HG02623 (cell line): ENCODE data around the gene SH3PXD2A.
A peak's percentile ranks its signal among the peaks of the same experiment; 100 is the strongest.
"Not testable (repeated sequence)": the region's sequence is repeated elsewhere in the genome, so short reads cannot be mapped to it uniquely, and the experiment has no call there.

ENCODE experiments used
- ATAC-seq: cut with Tn5 transposase; IDR thresholded peaks from one replicate; pipeline ENCODE4 v1.9.1; 2021; ENCODE audit warnings: moderate library complexity; ENCODE audit not compliant: unreplicated experiment

The SH3PXD2A gene

GRCh38 chr10:103672345-103672744, 183.0 kb downstream of the SH3PXD2A start:
- no peak for ATAC-seq

DNA sequence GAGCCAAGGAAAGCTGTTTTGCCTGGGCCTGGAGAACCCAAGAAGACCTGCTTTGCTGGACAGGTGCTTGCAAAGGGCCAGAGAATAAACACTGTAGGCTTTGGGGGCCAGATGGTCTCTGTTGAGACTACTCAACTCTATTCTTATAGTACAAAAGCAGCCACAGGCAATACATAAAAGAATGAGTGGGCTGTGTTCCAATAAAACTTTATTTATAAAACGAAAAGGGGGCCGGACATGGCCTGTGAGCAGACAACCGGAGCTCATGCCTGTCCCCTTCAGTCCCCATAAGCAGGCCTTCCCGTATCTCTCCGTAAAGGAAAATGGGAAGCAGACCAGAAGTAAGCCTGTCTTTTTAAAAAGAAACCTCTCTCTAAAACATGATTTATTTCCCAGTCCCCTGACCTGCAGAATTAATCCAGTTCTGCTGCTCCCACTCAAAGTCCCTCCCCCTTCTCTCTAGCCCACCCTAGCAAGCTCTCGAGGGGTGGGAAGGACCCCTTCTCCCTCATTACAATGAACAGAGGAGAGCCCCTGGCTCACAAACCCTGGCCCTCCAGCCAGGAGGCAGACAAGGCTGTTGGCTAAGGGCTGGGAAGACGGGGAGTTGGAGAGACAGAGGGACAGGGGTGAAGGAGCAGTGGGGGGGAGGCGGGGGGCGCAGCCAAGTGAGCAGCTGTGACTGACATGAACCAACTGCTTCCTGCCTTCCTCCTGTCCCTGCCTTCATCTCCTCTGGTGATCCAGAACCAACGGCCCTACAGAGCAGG, 184.1 kb downstream of the SH3PXD2A start:
- ATAC-seq, result no peak

DNA sequence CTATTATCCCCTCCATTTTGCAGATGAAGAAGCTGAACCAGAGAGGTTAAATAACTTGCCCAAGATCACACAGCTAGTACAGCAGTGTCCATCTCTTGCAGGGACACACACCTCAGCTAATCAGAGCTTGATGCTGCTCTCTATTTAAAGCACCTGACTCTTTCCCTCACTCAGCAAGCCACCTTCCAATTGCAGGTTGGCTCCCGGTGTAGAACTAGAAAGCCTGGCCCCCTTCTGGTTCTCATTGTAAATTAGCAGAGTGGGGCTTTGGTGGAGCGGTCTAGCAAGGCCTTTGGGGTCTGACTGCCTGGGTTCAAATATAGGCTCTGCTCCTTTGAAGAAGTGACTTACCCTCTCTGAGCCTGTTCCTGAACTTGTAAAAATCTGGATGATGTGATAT, 185.4 kb downstream of the SH3PXD2A start:
- no peak for ATAC-seq

- ATAC-seq, result no peak
These were observed 186.0 kb downstream of the SH3PXD2A start for GRCh38 chr10:103669243-103669929.

- no peak for ATAC-seq
These were observed 186.8 kb downstream of the SH3PXD2A start for GRCh38 chr10:103668351-103669242.

DNA sequence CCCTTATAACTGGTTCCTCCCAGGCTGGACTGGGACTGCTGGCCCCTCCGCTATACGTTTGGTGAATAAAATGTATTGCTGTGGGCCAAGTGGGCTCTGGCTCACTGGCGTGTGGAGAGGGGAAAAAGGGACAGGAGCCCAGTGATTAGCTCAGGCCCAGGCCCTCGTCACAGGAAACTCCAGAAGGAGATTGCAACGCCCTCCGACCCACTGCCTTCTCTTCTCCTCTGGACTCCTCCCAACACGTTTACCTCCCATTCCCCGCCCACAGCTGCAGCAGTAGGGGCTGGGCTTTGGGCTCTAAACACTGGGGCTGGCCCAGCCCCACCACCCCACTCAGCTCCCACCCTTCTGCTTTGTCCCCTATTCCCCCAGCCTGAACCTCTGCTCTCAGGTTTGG, 188.0 kb downstream of the SH3PXD2A start:
- ATAC-seq, result no peak

GRCh38 chr10:103666762-103667150, 188.6 kb downstream of the SH3PXD2A start:
- ATAC-seq, result no peak

DNA sequence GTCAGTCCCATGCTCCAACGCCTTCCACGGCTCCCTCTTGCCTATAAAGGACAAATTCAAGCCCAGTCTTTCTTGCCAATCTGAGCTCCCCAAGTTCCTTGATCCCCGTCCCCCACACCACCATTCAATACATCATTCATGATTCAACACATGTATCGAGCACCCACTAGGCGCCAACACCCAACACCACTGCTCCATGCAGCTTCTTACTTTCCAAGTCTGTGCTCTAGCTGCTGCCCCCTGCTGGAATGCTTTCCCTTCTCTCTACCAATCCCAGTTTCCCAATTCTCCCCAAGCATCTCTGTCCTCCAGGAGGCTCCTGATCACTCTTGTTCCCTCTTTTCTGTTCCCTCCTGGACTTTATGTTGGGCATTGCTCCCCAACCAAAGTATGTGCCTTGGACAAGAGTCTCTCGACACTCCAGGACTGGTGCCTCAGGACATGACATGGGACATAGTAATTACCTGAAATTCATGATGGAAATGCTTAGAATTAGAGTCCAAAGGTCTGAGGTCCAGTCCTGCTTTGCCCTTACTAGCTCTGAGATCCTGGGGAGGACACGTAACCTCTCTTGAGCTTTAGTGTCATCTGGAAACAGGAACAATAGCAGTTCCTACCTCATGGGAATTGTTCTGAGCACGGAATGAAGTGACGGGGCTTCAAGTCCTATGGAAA, 189.2 kb downstream of the SH3PXD2A start:
- ATAC-seq, result no peak

DNA sequence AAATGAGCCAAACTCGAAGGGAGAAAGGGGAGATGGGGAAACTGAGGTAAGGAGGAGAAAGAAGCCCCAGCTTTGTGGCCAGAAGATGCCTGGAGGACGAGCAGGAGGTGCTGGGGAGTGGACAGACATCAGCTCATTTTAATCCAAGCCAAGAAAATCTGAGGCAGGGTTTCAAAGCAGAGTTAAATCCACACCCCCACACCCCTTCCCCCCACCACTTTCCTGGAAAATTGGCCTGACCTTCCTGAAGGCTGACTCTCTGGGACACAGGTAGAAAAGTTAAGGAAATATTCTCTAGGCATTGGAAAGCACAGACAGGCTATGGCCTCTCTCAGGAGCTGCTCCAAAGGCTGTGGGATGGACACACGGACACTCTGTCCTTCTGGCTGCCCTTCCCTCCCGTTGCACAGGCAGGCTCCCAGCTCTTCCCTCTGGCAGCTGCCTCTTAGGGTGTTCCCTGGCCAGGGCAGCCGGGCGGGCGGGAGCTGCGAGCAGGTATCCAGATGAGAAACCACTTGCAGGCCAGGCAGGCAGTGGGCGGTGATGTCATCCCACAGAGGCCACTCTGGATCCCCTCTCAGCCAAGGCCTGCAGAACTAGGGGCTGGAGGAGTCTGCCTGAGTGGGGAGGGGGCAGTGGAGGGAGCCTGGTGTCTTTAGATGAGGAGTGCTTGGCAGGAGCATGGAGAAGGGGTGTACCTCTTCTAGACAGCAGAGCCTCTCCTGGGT, 190.1 kb downstream of the SH3PXD2A start:
- ATAC-seq, result no peak

- ATAC-seq, result no peak
These were observed 191.6 kb downstream of the SH3PXD2A start for GRCh38 chr10:103663802-103664201.

DNA sequence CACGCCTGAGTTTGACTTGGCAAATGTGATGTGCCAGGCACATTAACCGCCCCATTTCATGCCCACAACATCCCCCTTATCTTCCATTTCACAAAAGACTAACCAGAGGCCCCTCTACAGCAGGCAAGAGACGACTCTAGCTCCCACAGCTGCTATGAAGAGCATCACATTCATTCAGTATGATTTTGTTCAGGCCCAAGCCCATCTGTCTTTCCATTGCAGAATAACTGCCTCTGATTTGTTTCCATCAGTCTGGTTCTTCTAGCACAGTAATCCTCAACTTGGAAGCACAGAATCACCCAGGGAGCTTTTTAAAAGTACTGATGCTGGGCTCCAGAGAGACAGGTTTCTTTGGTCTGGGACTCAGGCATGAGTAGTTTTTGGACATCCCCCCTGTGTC, 192.1 kb downstream of the SH3PXD2A start:
- ATAC-seq, result no peak

- not testable (repeated sequence) for ATAC-seq
These were observed 192.7 kb downstream of the SH3PXD2A start for GRCh38 chr10:103662704-103663103.

GRCh38 chr10:103661198-103661950, 194.0 kb downstream of the SH3PXD2A start:
- ATAC-seq, result no peak

GRCh38 chr10:103660364-103661197, 194.8 kb downstream of the SH3PXD2A start:
- ATAC-seq, result peak; percentile 10

DNA sequence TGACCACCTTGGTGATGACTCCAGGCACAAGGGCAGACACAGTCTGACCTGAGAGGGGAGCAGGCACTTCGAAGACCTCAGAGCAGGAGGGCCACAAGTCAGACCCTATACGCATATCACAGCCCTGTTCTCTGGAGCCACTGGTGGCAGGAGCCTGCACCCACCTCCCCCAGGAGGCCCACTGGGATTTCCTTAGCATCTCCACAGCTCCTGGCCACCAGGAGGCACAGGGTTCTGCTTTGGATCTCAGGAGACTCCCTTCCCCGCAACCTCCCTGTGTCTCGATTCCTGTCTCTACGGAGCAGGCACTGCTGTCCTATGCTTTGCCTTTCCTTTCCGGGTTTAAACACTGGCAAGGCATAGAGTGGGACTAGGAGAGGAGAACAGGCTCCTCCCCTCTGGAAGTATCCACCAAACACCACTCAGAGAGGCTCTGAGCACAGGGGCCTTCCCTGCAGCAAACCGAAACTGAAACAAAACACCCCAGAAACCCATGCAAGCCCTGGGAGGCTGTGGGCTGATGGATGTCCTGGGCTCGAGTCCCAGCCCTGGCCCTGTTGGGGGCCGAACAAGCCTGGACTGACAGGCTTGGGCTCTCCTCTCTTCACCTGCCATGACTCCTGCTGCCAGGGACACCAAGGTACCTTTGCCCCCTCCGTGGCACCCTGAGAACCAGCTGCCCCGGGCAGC, 195.6 kb downstream of the SH3PXD2A start:
- ATAC-seq, result peak; percentile 72

GRCh38 chr10:103658049-103658577, 197.3 kb downstream of the SH3PXD2A start:
- ATAC-seq, result no peak

DNA sequence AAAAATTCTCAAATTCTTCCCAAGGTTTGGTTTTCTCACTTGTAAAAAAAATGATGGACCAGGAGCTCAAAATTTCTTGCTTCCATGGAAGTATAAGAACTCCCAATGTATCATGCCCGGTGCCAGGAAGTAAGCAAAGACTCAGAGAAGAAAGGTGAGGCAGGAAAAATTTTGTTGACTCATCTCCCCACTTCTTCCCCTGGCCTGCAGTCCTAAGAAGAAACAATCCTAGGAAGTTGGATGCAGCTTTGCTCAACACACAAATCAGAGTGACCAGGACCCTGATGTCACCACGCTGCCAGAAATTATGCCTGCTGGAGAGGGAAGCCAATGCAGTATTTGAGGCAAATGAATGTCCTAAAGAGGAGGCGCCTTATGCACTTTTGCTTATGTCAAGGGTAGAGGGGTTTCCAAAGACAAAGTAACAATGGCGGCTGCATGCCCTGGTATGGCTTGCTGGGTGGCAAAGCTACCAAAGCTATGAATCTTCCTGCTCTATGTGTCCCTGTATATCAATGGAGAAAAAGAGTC, 198.2 kb downstream of the SH3PXD2A start:
- no peak for ATAC-seq

GRCh38 chr10:103654925-103655324, 200.5 kb downstream of the SH3PXD2A start:
- ATAC-seq, result no peak
